Effector memory CD4-positive, alpha-beta T cell (primary cell): ENCODE measurements around the gene ANKS3.

Source experiments
- DNase-seq, 3 donors: peaks; one replicate each; pipeline ENCODE4 v3.0.0-alpha.2; 2020
- H3K27ac ChIP-seq: 2 replicates; pipeline ENCODE4 v1.7.0; 2013; ENCODE audit warnings: mild to moderate bottlenecking, low read length, moderate library complexity; ENCODE audit not compliant: insufficient read depth, poor library complexity, severe bottlenecking
- H3K27me3 ChIP-seq: replicated peaks from 2 replicates; pipeline ENCODE4 v1.7.0; 2013; ENCODE audit warnings: mild to moderate bottlenecking, low read length; ENCODE audit not compliant: insufficient read depth, control insufficient read depth, poor library complexity, severe bottlenecking
- H3K36me3 ChIP-seq: 2 replicates; pipeline ENCODE4 v1.7.0; 2013; ENCODE audit warnings: mild to moderate bottlenecking, low read length, moderate library complexity; ENCODE audit not compliant: control insufficient read depth, insufficient read depth
- H3K4me1 ChIP-seq: 2 replicates; pipeline ENCODE4 v1.7.0; 2013; ENCODE audit warnings: low read length, mild to moderate bottlenecking; ENCODE audit not compliant: control insufficient read depth, insufficient read depth, poor library complexity, severe bottlenecking
- H3K4me3 ChIP-seq: 2 replicates; pipeline ENCODE4 v1.7.0; 2013; ENCODE audit warnings: low read length, low read depth, mild to moderate bottlenecking; ENCODE audit not compliant: insufficient read depth, poor library complexity, severe bottlenecking
- H3K9me3 ChIP-seq: 2 replicates; pipeline ENCODE4 v1.7.0; 2013; ENCODE audit warnings: mild to moderate bottlenecking, low read length, moderate library complexity; ENCODE audit not compliant: control insufficient read depth

Gene ANKS3

DNA sequence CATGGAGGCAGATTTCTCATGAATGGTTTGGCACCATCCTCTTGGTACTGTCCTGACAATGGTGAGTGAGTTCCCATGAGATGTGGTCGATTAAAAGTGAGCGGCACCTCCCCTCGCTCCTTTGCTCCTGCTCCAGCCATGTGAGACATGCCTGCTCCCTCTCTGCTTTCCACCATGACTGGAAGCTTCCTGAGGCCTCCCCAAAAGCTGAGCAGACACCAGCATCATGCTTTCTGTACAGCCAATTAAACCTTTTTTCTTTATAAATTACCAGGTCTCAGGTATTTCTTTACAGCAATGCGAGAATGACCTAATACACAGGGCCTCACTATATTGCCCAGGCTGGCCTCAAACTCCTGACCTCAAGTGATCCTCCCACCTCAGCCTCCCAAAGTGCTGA, 20.8 kb upstream of the ANKS3 start:
- Histone ChIP-seq H3K27ac (no peak overlapping the region), H3K4me1 (no peaks in the 10 kb centered on the region), H3K36me3 (peaks cover 62% of the 10 kb centered on the region), H3K27me3 (no peaks in the 10 kb centered on the region), H3K9me3 (no peaks in the 10 kb centered on the region), H3K4me3 (no peak overlapping the region)
- DNase-seq, result no peak

DNA sequence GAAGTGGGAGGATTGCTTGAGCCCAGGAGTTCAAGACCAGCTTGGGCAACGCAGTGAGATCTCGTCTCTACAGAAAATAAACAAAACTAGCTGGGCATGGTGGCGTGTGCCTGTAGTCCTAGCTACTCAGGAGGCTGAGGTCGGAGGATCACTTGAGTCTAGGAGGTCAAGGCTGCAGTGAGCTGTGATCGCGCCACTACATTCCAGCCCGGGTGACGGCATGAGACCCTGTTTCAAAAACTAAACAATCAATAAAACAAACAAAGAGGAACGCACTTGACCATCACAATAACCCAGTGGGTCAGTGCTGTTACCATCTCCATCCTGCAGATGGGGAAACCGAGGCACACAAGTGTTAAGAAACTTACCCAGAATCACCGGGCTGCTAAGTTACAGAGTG, 19.2 kb upstream of the ANKS3 start:
- H3K4me3 ChIP-seq, result no peak overlapping the region
- no peak for DNase-seq
- no peaks in the 10 kb centered on the region for H3K4me1 ChIP-seq
- no peaks in the 10 kb centered on the region for H3K27me3 ChIP-seq
- no peaks in the 10 kb centered on the region for H3K9me3 ChIP-seq
- no peak overlapping the region for H3K27ac ChIP-seq
- peaks cover 47% of the 10 kb centered on the region for H3K36me3 ChIP-seq

- H3K4me3 ChIP-seq, result no peak overlapping the region
- no peak for DNase-seq
- H3K36me3 ChIP-seq, result peaks cover 41% of the 10 kb centered on the region
- H3K27ac ChIP-seq, result no peak overlapping the region
- H3K27me3 ChIP-seq, result no peaks in the 10 kb centered on the region
- no peaks in the 10 kb centered on the region for H3K9me3 ChIP-seq
- H3K4me1 ChIP-seq, result no peaks in the 10 kb centered on the region
These were observed 18.5 kb upstream of the ANKS3 start for GRCh38 chr16:4752351-4753100.

GRCh38 chr16:4750896-4751295, 16.8 kb upstream of the ANKS3 start:
- no peaks in the 10 kb centered on the region for H3K4me1 ChIP-seq
- peaks cover 40% of the 10 kb centered on the region for H3K36me3 ChIP-seq
- no peaks in the 10 kb centered on the region for H3K27me3 ChIP-seq
- no peak overlapping the region for H3K27ac ChIP-seq
- no peak for DNase-seq
- no peaks in the 10 kb centered on the region for H3K9me3 ChIP-seq
- no peak overlapping the region for H3K4me3 ChIP-seq

- H3K4me3 ChIP-seq, result no peak overlapping the region
- no peaks in the 10 kb centered on the region for H3K9me3 ChIP-seq
- no peak overlapping the region for H3K27ac ChIP-seq
- no peak for DNase-seq
- H3K36me3 ChIP-seq, result peaks cover 36% of the 10 kb centered on the region
- no peaks in the 10 kb centered on the region for H3K27me3 ChIP-seq
- no peaks in the 10 kb centered on the region for H3K4me1 ChIP-seq
These were observed 15.7 kb upstream of the ANKS3 start for GRCh38 chr16:4749700-4750257.

GRCh38 chr16:4748682-4749411, 14.8 kb upstream of the ANKS3 start:
- no peak for DNase-seq
- H3K4me1 ChIP-seq, result no peaks in the 10 kb centered on the region
- H3K9me3 ChIP-seq, result no peaks in the 10 kb centered on the region
- H3K27me3 ChIP-seq, result no peaks in the 10 kb centered on the region
- H3K27ac ChIP-seq, result no peak overlapping the region
- peaks cover 32% of the 10 kb centered on the region for H3K36me3 ChIP-seq
- H3K4me3 ChIP-seq, result no peak overlapping the region

DNA sequence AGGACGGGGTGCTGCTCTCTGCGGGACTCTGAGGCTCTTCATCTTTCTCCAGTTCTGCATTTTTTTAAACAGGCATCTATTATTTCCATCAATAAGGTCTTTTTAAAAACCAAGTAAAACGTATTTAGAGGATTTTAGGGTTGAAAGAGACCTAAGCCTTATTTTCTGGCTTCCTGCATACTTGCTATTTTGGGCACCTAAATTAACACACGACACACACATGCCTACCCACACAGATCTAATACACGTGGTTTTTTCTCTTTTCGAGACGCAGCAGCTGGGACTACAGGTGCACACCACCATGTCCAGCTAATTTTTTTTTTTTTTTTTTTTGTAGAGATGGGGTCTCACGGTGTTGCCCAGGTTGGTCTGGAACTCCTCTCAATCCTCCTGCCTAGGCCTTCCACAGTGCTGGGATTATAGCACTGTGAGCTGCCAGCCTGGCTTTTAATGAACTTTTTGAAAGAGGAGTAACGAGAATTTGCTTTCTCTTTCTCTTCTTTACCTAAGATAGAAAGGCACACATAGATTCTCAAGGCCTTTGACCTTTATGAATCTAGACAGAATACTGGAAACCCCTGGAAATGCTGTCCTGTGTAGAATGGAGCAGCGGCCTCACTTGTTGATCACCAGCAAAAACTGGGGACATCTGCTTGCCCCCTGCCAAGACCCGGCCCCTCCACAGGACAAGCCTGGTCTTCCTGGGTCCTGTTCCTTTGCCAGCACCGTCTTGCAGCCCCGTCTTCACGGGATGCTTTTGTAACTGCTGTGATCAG, 14.0 kb upstream of the ANKS3 start:
- H3K9me3 ChIP-seq, result no peaks in the 10 kb centered on the region
- DNase-seq, result no peak
- peaks cover 1% of the 10 kb centered on the region for H3K4me1 ChIP-seq
- no peak overlapping the region for H3K27ac ChIP-seq
- no peaks in the 10 kb centered on the region for H3K27me3 ChIP-seq
- H3K4me3 ChIP-seq, result no peak overlapping the region
- peaks cover 25% of the 10 kb centered on the region for H3K36me3 ChIP-seq

GRCh38 chr16:4746991-4747574, 13.0 kb upstream of the ANKS3 start:
- H3K4me1 ChIP-seq, result peaks cover 3% of the 10 kb centered on the region
- no peaks in the 10 kb centered on the region for H3K27me3 ChIP-seq
- no peaks in the 10 kb centered on the region for H3K9me3 ChIP-seq
- DNase-seq, result no peak
- H3K36me3 ChIP-seq, result peaks cover 15% of the 10 kb centered on the region
- H3K4me3 ChIP-seq, result no peak overlapping the region
- H3K27ac ChIP-seq, result no peak overlapping the region

GRCh38 chr16:4746215-4746614, 12.1 kb upstream of the ANKS3 start:
- Histone ChIP-seq H3K4me1 (peaks cover 3% of the 10 kb centered on the region), H3K27ac (no peak overlapping the region), H3K36me3 (peaks cover 6% of the 10 kb centered on the region), H3K27me3 (no peaks in the 10 kb centered on the region), H3K9me3 (no peaks in the 10 kb centered on the region), H3K4me3 (no peak overlapping the region)
- DNase-seq, result no peak
